ENCODE data around the gene CCT2. TPM values are rescaled to one million over a fixed set of nuclear protein-coding genes. Genes with fewer than 3 reads are reported as not detected.

Gene CCT2
- total and polyA plus RNA-seq, 10 donors, result 80.5 to 120 (median 92.6) TPM

GRCh38 chr12:69583203-69583602, 2.1 kb upstream of the CCT2 start:
- Histone ChIP-seq H3K27ac (no peak overlapping the region), H3K36me3 (peaks cover 0 to 20% (median 16%) of the 10 kb centered on the region in 6 donors), H3K4me1 (peaks cover 8 to 30% (median 22%) of the 10 kb centered on the region in 6 donors), H3K9me3 (no peaks in the 10 kb centered on the region), H3K4me3 (no peak overlapping the region), H3K27me3 (replicated peaks in 1 of 7) (no peaks in the 10 kb centered on the region)
- no peak for DNase-seq
- intact Hi-C loops (cut with DNase I; ENCODE audit: low total_unique reads), result no loop called here
- TF ChIP-seq POLR2AphosphoS5 (IDR thresholded peaks at IDR 0.05) (no peak), POLR2A (IDR thresholded peaks at IDR 0.05) (no peak)
- TF ChIP-seq, protein P1, sequence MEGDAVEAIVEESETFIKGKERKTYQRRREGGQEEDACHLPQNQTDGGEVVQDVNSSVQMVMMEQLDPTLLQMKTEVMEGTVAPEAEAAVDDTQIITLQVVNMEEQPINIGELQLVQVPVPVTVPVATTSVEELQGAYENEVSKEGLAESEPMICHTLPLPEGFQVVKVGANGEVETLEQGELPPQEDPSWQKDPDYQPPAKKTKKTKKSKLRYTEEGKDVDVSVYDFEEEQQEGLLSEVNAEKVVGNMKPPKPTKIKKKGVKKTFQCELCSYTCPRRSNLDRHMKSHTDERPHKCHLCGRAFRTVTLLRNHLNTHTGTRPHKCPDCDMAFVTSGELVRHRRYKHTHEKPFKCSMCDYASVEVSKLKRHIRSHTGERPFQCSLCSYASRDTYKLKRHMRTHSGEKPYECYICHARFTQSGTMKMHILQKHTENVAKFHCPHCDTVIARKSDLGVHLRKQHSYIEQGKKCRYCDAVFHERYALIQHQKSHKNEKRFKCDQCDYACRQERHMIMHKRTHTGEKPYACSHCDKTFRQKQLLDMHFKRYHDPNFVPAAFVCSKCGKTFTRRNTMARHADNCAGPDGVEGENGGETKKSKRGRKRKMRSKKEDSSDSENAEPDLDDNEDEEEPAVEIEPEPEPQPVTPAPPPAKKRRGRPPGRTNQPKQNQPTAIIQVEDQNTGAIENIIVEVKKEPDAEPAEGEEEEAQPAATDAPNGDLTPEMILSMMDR (IDR thresholded peaks at IDR 0.05 in 8 of 11, conservative IDR thresholded peaks at IDR 0.05 in 3 of 11), result no peak

GRCh38 chr12:69588527-69588926, 3.3 kb downstream of the CCT2 start:
- no peak for DNase-seq
- WGBS, 5 donors, result 92 to 96% (median 94%) methylated on average over 4 of the region's 4 CpGs
- Histone ChIP-seq H3K9me3 (no peaks in the 10 kb centered on the region), H3K4me1 (peaks cover 8 to 30% (median 22%) of the 10 kb centered on the region in 6 donors), H3K27me3 (replicated peaks in 1 of 7) (no peaks in the 10 kb centered on the region), H3K27ac (no peak overlapping the region), H3K4me3 (no peak overlapping the region), H3K36me3 (peaks cover 0 to 74% (median 68%) of the 10 kb centered on the region in 6 donors)
- intact Hi-C loops (cut with DNase I; ENCODE audit: low total_unique reads), result no loop called here
- TF ChIP-seq, protein P1 (IDR thresholded peaks at IDR 0.05 in 8 of 11, conservative IDR thresholded peaks at IDR 0.05 in 3 of 11), result no peak
- TF ChIP-seq POLR2AphosphoS5 (IDR thresholded peaks at IDR 0.05), result no peak
- TF ChIP-seq POLR2A (IDR thresholded peaks at IDR 0.05), result no peak

- Histone ChIP-seq H3K27me3 (replicated peaks in 1 of 7) (no peaks in the 10 kb centered on the region), H3K36me3 (peaks cover 0 to 79% (median 74%) of the 10 kb centered on the region in 6 donors), H3K27ac (no peak overlapping the region), H3K9me3 (no peaks in the 10 kb centered on the region), H3K4me3 (no peak overlapping the region), H3K4me1 (peaks cover 8 to 30% (median 22%) of the 10 kb centered on the region in 6 donors)
- DNase-seq, result no peak
- intact Hi-C loops (cut with DNase I; ENCODE audit: low total_unique reads), result no loop called here
- 89 to 97% (median 95%) methylated on average over 2 of the region's 2 CpGs for WGBS, 5 donors
- TF ChIP-seq POLR2AphosphoS5 (IDR thresholded peaks at IDR 0.05) (no peak), POLR2A (IDR thresholded peaks at IDR 0.05) (no peak)
- TF ChIP-seq, protein P1 (IDR thresholded peaks at IDR 0.05 in 8 of 11, conservative IDR thresholded peaks at IDR 0.05 in 3 of 11), result no peak
Measured at GRCh38 chr12:69589082-69589481, 3.8 kb downstream of the CCT2 start.

DNA sequence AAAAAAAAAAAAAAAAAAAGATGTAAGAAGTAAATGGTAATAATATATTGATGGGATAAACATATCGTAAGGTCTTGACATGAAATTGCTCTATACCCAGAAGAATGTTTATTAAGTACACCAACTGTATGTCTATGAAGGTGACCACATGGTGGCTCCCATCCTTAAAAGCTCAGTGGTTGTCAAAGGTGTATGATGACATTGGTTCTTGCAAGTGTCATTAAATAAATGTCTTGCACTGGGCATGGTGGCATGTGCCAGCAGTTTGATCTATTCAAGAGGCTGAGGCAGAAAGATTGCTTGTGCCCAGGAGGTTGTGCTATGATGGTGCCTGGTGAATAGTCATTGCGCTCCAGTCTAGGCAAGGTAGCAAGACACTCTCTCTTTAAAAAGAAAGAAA, 10.4 kb downstream of the CCT2 start:
- intact Hi-C loops (cut with DNase I; ENCODE audit: low total_unique reads), result no loop called here
- WGBS, 5 donors, result 94 to 100% (median 98%) methylated on average over 2 of the region's 2 CpGs
- no peaks in the 10 kb centered on the region for H3K27me3 ChIP-seq (replicated peaks in 1 of 7)
- no peaks in the 10 kb centered on the region for H3K4me1 ChIP-seq
- H3K9me3 ChIP-seq, result no peaks in the 10 kb centered on the region
- no peak for DNase-seq
- TF ChIP-seq POLR2A (IDR thresholded peaks at IDR 0.05), result no peak
- TF ChIP-seq, protein P1 (IDR thresholded peaks at IDR 0.05 in 8 of 11, conservative IDR thresholded peaks at IDR 0.05 in 3 of 11), result no peak
- TF ChIP-seq POLR2AphosphoS5 (IDR thresholded peaks at IDR 0.05), result no peak
- H3K4me3 ChIP-seq, result no peak overlapping the region
- no peak overlapping the region for H3K27ac ChIP-seq
- H3K36me3 ChIP-seq, result peaks cover 5 to 100% (median 95%) of the 10 kb centered on the region in 6 donors

Data from spleen (tissue), 11 donors.